ENCODE data around the gene DNAH14. TPM values are rescaled to one million over a fixed set of nuclear protein-coding genes. Genes with fewer than 3 reads are reported as not detected.

The DNAH14 gene
- total and polyA plus RNA-seq, 2 experiments from 2014 or later: 55.3 to 80.2 TPM

DNA sequence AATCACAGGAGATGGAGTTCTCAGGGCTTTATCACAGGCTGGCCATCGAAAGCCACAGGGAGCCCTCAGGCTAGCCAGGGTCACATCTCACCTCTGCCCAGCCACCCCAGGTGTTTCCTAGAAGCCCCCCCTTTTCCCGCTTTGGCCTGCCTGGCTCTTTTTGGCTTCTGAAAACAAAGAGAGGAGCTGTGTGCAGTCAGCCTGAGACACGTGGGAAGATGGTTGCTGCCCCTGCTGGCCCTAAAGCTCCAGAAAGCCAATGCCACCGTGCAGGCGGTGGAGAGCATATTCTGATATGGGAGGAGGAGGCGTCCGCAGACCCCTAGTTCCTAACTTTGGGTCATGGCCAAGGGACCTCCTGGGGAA lies 517.1 kb downstream of the DNAH14 start:
- peaks cover 13% of the 10 kb centered on the region for H3K4me1 ChIP-seq (ENCODE audit: insufficient read depth)
- H3K27me3 Mint-ChIP-seq (ENCODE audit: insufficient read depth, low read depth, poor library complexity): peaks cover 17% of the 10 kb centered on the region
- H3K9me2 ChIP-seq (ENCODE audit: insufficient read depth): no peaks in the 10 kb centered on the region
- no peaks in the 10 kb centered on the region for H3F3A ChIP-seq (replicated peaks; ENCODE audit: low read depth)
- TF ChIP-seq, protein P1, sequence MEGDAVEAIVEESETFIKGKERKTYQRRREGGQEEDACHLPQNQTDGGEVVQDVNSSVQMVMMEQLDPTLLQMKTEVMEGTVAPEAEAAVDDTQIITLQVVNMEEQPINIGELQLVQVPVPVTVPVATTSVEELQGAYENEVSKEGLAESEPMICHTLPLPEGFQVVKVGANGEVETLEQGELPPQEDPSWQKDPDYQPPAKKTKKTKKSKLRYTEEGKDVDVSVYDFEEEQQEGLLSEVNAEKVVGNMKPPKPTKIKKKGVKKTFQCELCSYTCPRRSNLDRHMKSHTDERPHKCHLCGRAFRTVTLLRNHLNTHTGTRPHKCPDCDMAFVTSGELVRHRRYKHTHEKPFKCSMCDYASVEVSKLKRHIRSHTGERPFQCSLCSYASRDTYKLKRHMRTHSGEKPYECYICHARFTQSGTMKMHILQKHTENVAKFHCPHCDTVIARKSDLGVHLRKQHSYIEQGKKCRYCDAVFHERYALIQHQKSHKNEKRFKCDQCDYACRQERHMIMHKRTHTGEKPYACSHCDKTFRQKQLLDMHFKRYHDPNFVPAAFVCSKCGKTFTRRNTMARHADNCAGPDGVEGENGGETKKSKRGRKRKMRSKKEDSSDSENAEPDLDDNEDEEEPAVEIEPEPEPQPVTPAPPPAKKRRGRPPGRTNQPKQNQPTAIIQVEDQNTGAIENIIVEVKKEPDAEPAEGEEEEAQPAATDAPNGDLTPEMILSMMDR (conservative IDR thresholded peaks at IDR 0.05; ENCODE audit: low read depth in 2 of 2): peak in 1 of 2 experiments; percentile 6; a peak in 1 of 4 replicates
- TF ChIP-seq ZNF331 (CRISPR knock-in tag; IDR thresholded peaks at IDR 0.05; ENCODE audit: low read depth): no peak
- no peak for TF ChIP-seq EZH2phosphoT487 (IDR thresholded peaks at IDR 0.05; ENCODE audit: unreplicated experiment)
- TF ChIP-seq, protein P2, sequence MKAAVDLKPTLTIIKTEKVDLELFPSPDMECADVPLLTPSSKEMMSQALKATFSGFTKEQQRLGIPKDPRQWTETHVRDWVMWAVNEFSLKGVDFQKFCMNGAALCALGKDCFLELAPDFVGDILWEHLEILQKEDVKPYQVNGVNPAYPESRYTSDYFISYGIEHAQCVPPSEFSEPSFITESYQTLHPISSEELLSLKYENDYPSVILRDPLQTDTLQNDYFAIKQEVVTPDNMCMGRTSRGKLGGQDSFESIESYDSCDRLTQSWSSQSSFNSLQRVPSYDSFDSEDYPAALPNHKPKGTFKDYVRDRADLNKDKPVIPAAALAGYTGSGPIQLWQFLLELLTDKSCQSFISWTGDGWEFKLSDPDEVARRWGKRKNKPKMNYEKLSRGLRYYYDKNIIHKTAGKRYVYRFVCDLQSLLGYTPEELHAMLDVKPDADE (IDR thresholded peaks at IDR 0.05): no peak
- DNase-seq (ENCODE audit: low spot score) (no peak), ATAC-seq (peak; percentile 45)
- no peak overlapping the region for H3K4me3 ChIP-seq
- no peak overlapping the region for H3K27ac Mint-ChIP-seq
- no peak overlapping the region for H3K4me3 Mint-ChIP-seq
- H3K36me3 ChIP-seq (ENCODE audit: insufficient read depth): no peaks in the 10 kb centered on the region
- H2AFZ ChIP-seq: peak overlapping the region; percentile 87
- H3K9me3 Mint-ChIP-seq: no peaks in the 10 kb centered on the region
- no peaks in the 10 kb centered on the region for H3K36me3 Mint-ChIP-seq (ENCODE audit: low read depth)
- no peak overlapping the region for H3K27ac ChIP-seq (ENCODE audit: low read depth)
- H3K4me1 Mint-ChIP-seq: peaks cover 32% of the 10 kb centered on the region
- H3K4me2 ChIP-seq: peak overlapping the region; percentile 43; the same call in 1 of the 2 replicates
- no peaks in the 10 kb centered on the region for H3K27me3 ChIP-seq (ENCODE audit: insufficient read depth)
- H4K20me1 ChIP-seq (replicated peaks; ENCODE audit: insufficient read depth): no peaks in the 10 kb centered on the region
- no peaks in the 10 kb centered on the region for H3K79me2 ChIP-seq (replicated peaks; ENCODE audit: insufficient read depth)

DNA sequence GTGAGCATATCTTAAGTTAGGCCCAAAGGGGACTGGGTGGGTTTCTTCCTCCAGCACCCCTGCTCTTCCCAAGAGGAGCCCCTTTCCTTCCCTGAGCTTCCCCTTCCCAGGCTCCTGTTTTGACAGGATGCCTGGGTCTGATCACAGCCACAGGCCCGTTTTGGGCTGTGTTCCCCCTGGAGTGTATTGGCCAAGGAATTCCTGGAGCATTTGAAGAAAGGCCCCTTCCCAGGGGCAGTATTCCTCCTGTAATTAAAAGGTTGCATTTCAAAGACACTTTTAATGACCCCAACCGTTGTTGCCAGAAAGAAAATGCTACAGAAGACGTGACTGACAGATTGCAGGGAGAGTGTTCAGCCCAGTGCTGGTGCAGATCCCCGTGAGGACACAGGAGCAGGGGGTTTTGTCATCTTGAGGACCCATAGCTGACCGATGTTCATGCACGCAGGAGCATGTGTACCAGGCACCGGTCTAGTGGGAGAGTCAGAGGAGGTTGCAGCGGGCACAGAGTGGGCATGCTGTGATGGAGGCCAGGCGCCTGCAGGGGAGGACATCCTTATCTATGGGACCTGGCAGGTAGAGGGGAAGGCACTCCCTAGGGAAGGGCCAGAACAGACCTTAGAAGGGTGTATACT lies 517.6 kb downstream of the DNAH14 start:
- H3K27me3 ChIP-seq (ENCODE audit: insufficient read depth): no peaks in the 10 kb centered on the region
- H3K79me2 ChIP-seq (replicated peaks; ENCODE audit: insufficient read depth): no peaks in the 10 kb centered on the region
- H3K4me1 ChIP-seq (ENCODE audit: insufficient read depth): peaks cover 13% of the 10 kb centered on the region
- no peaks in the 10 kb centered on the region for H3K9me2 ChIP-seq (ENCODE audit: insufficient read depth)
- no peak overlapping the region; the same call in 1 of the 2 replicates for H3K27ac Mint-ChIP-seq
- no peaks in the 10 kb centered on the region for H3F3A ChIP-seq (replicated peaks; ENCODE audit: low read depth)
- DNase-seq (ENCODE audit: low spot score) (no peak), ATAC-seq (peak; percentile 21)
- peak overlapping the region; percentile 87; the same call in 1 of the 2 replicates for H2AFZ ChIP-seq
- H4K20me1 ChIP-seq (replicated peaks; ENCODE audit: insufficient read depth): no peaks in the 10 kb centered on the region
- H3K4me3 Mint-ChIP-seq: no peak overlapping the region
- peaks cover 32% of the 10 kb centered on the region for H3K4me1 Mint-ChIP-seq
- H3K36me3 Mint-ChIP-seq (ENCODE audit: low read depth): no peaks in the 10 kb centered on the region
- H3K36me3 ChIP-seq (ENCODE audit: insufficient read depth): no peaks in the 10 kb centered on the region
- H3K9me3 Mint-ChIP-seq: no peaks in the 10 kb centered on the region
- no peak overlapping the region for H3K27ac ChIP-seq (ENCODE audit: low read depth)
- no peak overlapping the region for H3K4me3 ChIP-seq
- peaks cover 17% of the 10 kb centered on the region for H3K27me3 Mint-ChIP-seq (ENCODE audit: insufficient read depth, low read depth, poor library complexity)
- peak overlapping the region; percentile 43; the same call in 1 of the 2 replicates for H3K4me2 ChIP-seq
- no peak for TF ChIP-seq NANOG (IDR thresholded peaks at IDR 0.05; ENCODE audit: borderline replicate concordance)
- TF ChIP-seq, protein P3, sequence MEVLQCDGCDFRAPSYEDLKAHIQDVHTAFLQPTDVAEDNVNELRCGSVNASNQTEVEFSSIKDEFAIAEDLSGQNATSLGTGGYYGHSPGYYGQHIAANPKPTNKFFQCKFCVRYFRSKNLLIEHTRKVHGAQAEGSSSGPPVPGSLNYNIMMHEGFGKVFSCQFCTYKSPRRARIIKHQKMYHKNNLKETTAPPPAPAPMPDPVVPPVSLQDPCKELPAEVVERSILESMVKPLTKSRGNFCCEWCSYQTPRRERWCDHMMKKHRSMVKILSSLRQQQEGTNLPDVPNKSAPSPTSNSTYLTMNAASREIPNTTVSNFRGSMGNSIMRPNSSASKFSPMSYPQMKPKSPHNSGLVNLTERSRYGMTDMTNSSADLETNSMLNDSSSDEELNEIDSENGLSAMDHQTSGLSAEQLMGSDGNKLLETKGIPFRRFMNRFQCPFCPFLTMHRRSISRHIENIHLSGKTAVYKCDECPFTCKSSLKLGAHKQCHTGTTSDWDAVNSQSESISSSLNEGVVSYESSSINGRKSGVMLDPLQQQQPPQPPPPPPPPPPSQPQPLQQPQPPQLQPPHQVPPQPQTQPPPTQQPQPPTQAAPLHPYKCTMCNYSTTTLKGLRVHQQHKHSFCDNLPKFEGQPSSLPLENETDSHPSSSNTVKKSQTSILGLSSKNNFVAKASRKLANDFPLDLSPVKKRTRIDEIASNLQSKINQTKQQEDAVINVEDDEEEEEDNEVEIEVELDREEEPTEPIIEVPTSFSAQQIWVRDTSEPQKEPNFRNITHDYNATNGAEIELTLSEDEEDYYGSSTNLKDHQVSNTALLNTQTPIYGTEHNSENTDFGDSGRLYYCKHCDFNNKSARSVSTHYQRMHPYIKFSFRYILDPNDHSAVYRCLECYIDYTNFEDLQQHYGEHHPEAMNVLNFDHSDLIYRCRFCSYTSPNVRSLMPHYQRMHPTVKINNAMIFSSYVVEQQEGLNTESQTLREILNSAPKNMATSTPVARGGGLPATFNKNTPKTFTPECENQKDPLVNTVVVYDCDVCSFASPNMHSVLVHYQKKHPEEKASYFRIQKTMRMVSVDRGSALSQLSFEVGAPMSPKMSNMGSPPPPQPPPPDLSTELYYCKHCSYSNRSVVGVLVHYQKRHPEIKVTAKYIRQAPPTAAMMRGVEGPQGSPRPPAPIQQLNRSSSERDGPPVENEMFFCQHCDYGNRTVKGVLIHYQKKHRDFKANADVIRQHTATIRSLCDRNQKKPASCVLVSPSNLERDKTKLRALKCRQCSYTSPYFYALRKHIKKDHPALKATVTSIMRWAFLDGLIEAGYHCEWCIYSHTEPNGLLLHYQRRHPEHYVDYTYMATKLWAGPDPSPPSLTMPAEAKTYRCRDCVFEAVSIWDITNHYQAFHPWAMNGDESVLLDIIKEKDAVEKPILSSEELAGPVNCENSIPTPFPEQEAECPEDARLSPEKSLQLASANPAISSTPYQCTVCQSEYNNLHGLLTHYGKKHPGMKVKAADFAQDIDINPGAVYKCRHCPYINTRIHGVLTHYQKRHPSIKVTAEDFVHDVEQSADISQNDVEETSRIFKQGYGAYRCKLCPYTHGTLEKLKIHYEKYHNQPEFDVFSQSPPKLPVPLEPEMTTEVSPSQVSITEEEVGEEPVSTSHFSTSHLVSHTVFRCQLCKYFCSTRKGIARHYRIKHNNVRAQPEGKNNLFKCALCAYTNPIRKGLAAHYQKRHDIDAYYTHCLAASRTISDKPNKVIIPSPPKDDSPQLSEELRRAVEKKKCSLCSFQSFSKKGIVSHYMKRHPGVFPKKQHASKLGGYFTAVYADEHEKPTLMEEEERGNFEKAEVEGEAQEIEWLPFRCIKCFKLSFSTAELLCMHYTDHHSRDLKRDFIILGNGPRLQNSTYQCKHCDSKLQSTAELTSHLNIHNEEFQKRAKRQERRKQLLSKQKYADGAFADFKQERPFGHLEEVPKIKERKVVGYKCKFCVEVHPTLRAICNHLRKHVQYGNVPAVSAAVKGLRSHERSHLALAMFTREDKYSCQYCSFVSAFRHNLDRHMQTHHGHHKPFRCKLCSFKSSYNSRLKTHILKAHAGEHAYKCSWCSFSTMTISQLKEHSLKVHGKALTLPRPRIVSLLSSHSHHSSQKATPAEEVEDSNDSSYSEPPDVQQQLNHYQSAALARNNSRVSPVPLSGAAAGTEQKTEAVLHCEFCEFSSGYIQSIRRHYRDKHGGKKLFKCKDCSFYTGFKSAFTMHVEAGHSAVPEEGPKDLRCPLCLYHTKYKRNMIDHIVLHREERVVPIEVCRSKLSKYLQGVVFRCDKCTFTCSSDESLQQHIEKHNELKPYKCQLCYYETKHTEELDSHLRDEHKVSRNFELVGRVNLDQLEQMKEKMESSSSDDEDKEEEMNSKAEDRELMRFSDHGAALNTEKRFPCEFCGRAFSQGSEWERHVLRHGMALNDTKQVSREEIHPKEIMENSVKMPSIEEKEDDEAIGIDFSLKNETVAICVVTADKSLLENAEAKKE (CRISPR knock-in tag; IDR thresholded peaks at IDR 0.05): no peak
- TF ChIP-seq, protein P4, sequence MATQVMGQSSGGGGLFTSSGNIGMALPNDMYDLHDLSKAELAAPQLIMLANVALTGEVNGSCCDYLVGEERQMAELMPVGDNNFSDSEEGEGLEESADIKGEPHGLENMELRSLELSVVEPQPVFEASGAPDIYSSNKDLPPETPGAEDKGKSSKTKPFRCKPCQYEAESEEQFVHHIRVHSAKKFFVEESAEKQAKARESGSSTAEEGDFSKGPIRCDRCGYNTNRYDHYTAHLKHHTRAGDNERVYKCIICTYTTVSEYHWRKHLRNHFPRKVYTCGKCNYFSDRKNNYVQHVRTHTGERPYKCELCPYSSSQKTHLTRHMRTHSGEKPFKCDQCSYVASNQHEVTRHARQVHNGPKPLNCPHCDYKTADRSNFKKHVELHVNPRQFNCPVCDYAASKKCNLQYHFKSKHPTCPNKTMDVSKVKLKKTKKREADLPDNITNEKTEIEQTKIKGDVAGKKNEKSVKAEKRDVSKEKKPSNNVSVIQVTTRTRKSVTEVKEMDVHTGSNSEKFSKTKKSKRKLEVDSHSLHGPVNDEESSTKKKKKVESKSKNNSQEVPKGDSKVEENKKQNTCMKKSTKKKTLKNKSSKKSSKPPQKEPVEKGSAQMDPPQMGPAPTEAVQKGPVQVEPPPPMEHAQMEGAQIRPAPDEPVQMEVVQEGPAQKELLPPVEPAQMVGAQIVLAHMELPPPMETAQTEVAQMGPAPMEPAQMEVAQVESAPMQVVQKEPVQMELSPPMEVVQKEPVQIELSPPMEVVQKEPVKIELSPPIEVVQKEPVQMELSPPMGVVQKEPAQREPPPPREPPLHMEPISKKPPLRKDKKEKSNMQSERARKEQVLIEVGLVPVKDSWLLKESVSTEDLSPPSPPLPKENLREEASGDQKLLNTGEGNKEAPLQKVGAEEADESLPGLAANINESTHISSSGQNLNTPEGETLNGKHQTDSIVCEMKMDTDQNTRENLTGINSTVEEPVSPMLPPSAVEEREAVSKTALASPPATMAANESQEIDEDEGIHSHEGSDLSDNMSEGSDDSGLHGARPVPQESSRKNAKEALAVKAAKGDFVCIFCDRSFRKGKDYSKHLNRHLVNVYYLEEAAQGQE (IDR thresholded peaks at IDR 0.05; ENCODE audit: unreplicated experiment): no peak
- no peak for TF ChIP-seq STAT1 (IDR thresholded peaks at IDR 0.05; ENCODE audit: unreplicated experiment)
- no peak for TF ChIP-seq POLR2AphosphoS5 (IDR thresholded peaks at IDR 0.05; ENCODE audit: low read depth)

Measured in GM23338 (cell line).